CD4-positive, alpha-beta T cell treated with Interleukin-15 for 1 hour (primary cell): ENCODE measurements around the gene ATRIP.
"Not testable (repeated sequence)": the region's sequence is repeated elsewhere in the genome, so short reads cannot be mapped to it uniquely, and the experiment has no call there.

Source experiments
- DNase-seq: peaks from one replicate; pipeline ENCODE4 v3.0.0-alpha.2; 2020

The ATRIP gene

GRCh38 chr3:48446425-48447193, at the start of gene ATRIP:
Gene ATRIP (plus strand): TSS chr3:48446737. CDS start chr3:48446846, 109 bp downstream.
- DNase-seq: peak; percentile 81

- DNase-seq: no peak
These were observed 48.5 kb upstream of the ATRIP start for GRCh38 chr3:48397767-48398681.

DNA sequence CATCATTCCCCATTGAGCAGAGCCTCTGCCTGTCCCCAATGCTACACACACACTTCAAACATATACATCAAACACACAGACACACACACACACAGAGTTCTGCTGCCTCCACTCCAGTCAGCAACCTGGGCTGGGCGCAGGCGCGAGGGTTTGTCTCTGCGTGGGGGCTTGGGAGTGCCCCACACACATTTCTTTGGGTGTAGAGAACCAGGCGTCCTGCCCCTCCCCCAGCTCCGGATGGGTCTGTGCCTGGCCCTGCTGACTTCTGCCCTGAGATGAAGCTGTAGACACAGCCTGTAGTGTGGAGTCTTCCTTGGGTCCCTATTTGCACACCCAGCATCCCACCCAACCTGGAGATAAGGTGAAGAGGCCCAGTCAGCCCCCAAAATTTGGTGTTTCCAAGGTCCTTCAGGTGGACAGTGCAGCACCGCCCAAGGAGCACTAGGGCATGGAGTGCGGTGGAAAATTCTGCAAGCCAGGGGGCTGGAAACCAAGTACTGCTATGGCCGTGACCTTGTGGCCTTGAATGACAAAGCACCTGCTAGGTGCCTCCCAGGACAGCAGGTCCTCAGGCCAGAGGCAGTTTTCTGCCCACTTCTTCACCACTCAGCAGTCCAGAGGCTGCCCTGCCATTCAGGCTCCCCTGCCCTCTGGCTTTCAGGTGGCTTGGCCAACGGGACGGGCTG, 47.7 kb upstream of the ATRIP start:
- DNase-seq: no peak

- DNase-seq: no peak
These were observed 47.0 kb upstream of the ATRIP start for GRCh38 chr3:48399387-48400172.

DNA sequence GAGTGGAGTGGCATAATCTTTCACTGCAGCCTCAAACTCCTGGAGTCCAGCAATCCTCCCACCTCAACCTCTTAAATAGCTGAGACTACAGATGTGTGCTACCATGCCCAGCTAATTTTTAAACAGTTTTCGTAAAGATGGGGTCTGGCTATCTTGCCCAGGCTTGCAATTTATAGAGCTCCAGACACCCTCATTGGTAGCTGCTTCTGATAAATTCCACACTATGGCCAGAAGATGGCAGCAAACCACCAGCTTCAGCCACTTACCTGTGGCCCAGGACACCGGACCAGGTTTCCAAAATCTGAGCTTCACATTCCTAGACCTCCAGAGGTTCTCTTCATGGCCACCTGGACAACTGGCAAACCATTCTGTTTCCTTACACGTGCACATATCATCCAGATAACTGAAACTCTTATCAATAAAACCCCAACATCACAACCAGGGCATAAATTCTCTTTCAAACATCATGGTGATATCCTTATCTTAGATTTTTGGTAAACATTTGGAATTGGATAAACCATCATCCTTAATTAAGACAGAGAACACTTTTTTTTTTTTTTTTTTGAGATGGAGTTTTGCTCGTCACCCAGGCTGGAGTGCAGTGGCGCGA, 45.6 kb upstream of the ATRIP start:
- DNase-seq: peak; percentile 73

DNA sequence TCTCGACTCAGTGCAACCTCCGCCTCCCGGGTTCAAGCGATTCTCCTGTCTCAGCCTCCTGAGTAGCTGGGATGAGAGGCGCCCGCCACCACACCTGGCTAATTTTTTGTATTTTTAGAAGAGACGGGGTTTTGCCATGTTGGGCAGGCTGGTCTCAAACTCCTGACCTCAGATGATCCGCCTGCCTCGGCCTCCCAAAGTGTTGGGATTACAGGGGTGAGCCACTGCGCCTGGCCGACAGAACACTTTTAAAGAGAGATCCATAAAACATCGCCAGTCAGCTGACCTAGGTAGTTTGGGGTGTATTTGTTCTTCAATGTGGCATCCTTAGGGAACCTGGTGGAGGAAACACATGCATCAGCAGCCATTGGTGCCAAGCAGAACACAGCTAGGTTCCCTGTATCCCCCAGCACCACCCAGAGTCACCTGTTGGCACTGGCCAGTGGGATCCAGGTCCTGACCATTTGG, 45.1 kb upstream of the ATRIP start:
- not testable (repeated sequence) for DNase-seq

DNA sequence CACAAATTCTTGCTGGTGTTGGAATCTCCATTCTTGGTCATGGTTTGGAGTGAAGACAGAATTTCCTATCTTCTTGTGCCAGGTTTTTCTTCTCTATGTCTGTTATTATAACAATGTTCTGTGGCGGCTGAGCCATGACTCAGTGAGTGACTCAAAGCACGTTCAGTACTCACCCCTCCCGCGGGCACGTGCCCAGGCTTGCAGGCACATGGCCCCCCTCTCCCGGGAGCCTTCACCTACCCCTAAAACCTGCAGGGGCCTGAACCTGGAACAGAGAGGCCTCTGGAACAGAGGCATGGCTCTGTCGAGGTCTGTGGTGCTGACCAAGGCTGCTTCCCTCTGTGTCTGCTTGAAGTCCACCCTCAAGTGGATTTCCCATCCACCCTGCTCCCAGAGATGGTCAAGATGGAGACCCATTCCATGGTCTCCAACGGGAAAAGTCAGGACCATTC, 44.2 kb upstream of the ATRIP start:
- DNase-seq: no peak

- DNase-seq: no peak
These were observed 43.6 kb upstream of the ATRIP start for GRCh38 chr3:48402907-48403306.

- no peak for DNase-seq
These were observed 42.8 kb upstream of the ATRIP start for GRCh38 chr3:48403533-48404439.

GRCh38 chr3:48404440-48405342, 41.8 kb upstream of the ATRIP start:
- no peak for DNase-seq

GRCh38 chr3:48405343-48405881, 41.1 kb upstream of the ATRIP start:
- DNase-seq: no peak

DNA sequence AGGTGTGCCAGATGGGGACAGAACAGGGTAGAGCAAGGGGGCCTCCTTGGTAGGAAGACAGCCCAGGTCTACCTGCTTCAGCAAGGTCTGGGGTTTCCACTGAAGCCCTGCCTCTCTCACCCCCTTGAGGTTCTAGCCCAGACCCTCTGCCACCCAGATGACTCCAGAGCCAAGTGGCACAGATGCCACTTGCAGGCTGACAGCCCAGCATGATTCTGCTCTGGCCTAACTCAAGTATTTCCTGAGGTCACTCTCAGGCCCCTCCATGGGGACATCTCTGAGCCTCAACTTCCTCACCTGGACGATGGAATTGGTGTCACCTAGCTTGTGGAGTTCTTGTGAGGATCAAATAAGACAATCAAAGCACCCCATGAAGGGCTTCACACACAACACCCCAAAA, 40.6 kb upstream of the ATRIP start:
- no peak for DNase-seq

- DNase-seq: no peak
These were observed 39.8 kb upstream of the ATRIP start for GRCh38 chr3:48406443-48407431.

DNA sequence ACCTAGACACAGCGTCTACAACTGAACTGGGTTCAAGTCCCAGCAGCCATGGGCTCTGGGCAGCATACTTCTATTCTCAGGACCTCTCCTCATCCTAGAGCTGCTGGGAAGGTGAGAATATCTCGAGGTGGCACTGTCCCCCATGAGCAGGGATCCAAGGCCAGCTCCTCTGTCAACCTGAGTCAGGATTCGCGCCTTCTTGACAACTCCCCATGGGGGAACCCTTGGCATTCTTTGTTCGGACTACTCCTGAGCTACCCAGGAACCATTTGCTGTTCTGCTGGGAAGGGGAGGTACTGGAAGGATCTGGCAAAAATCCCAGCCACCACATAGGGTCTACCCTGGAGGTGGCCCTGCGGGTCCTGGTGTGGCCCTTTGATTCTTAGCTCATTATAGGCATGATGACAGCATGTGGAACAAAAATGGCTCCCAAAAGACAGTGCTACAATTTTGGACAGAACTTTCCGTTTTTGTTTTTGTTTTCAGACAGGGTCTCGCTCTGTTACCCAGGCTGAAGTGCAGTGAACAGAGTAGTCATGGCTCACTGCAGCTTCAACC, 38.9 kb upstream of the ATRIP start:
- DNase-seq: no peak

DNA sequence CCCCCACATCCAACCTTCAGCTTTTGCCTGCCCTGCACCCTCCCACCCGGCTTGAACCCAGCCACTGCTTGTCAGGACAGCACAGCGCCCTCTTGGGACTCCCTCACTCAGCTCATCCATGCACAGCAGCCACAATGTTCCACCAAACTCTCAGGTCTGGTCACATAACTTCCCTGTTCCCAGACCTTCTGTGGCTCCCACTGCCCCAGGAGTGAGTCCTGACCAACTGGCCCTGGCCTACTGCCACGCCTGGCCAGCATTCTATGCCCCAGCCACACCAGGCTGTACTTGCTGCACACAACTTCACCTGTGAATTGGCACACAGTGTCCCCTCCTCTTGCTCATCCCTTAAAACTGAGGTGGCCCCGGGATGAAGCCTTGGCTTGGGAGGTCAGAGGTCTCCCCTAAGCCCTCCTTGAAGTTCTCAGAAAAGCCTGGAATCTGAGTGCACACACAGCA, 37.7 kb upstream of the ATRIP start:
- peak; percentile 15 for DNase-seq

DNA sequence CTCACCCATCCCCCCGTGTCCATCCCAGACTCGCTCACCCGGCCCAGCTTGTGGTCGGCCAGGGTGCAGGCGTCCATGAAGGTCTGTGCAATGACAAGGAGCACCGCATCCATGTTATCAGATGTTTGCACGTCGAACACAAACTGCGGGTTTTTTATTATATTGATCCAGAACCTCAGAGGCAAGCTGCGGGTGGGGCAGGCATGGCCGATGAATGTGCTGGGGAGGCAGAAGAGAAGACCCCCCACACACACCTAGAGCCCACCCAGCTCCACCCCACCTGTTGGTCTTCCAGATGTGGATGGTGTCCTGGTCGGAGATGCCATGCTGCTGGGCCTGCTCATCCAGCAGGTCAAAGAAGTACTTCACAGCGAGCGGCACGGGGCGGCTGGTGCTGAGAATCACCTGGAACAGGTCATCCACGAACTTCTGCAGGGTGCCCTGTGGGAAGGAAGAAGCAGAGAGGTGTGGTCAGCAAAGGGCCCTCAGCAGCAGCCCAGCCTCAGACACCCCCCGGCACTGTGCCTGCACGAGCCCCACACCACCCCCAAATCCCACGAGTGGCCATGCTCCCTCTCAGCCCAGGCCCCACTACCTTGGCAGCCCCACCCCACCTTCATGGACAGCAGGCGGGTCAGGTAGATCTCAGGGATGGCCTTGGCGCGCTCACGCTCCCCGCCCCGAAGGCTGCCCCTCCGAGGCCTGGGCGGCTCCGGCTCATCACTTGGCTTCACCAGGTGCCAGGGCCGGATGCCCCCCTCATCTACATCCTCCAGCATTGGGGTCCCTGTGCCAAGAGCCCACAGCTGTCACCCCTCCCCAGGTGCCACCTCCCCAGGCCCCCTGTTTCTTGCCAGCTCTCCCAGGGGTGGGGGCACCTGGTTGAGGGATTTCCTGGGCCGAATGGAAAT, 37.0 kb upstream of the ATRIP start:
- DNase-seq: no peak
